Daoy (cell line): Measurements from ENCODE around the gene GALP. TPM values are rescaled to one million over a fixed set of nuclear protein-coding genes. Genes with fewer than 3 reads are reported as not detected.
A peak's percentile ranks its signal among the peaks of the same experiment; 100 is the strongest.
"Not testable (repeated sequence)": the region's sequence is repeated elsewhere in the genome, so short reads cannot be mapped to it uniquely, and the experiment has no call there.

Experiments
- DNase-seq: peaks from one replicate; pipeline ENCODE4 v3.0.0-alpha.2; 2015; ENCODE audit warnings: low read depth
- total RNA-seq: library from RNA; depleted of rRNA; stranded (reverse); fragments of >200 nt; shearing (Covaris generic); gene quantifications from 2 replicates; pipeline ENCODE4 v1.2.3, GENCODE V29; 2014; rRNA removed

GALP gene
- not detected in 2 replicates for total RNA-seq

- DNase-seq: not testable (repeated sequence)
Measured at GRCh38 chr19:56175861-56176307, at the start of gene GALP. Gene GALP, plus strand, starts transcription at chr19:56176008. Its CDS starts 1,101 bp downstream, at chr19:56177109.

- no peak for DNase-seq
Measured at GRCh38 chr19:56126983-56127780, 48.6 kb upstream of the GALP start.

- DNase-seq: no peak
Measured at GRCh38 chr19:56130006-56130405, 45.8 kb upstream of the GALP start.

- no peak for DNase-seq
Measured at GRCh38 chr19:56131651-56132050, 44.2 kb upstream of the GALP start.

- DNase-seq: peak; percentile 28
Measured at GRCh38 chr19:56132316-56132822, 43.4 kb upstream of the GALP start.

- DNase-seq: peak; percentile 35
Measured at GRCh38 chr19:56133858-56134653, 41.8 kb upstream of the GALP start.

GRCh38 chr19:56134654-56134921 lies 41.2 kb upstream of the GALP start:
- no peak for DNase-seq

GRCh38 chr19:56136362-56136761 lies 39.4 kb upstream of the GALP start:
- no peak for DNase-seq

- DNase-seq: no peak
Measured at GRCh38 chr19:56137405-56137804, 38.4 kb upstream of the GALP start.

- DNase-seq: no peak
Measured at GRCh38 chr19:56138069-56138468, 37.7 kb upstream of the GALP start.

- DNase-seq: no peak
Measured at GRCh38 chr19:56139847-56140582, 35.8 kb upstream of the GALP start.

GRCh38 chr19:56140583-56141416 lies 35.0 kb upstream of the GALP start, which contains the start of gene ZNF444:
Gene ZNF444, plus strand, starts transcription at chr19:56141287. Its CDS starts 5,625 bp downstream, at chr19:56146912.
- DNase-seq: peak; percentile 99

- no peak for DNase-seq
Measured at GRCh38 chr19:56141417-56141993, 34.3 kb upstream of the GALP start.

GRCh38 chr19:56142087-56142787 lies 33.6 kb upstream of the GALP start:
- no peak for DNase-seq

GRCh38 chr19:56142897-56143434 lies 32.8 kb upstream of the GALP start:
- no peak for DNase-seq

GRCh38 chr19:56144376-56144775 lies 31.4 kb upstream of the GALP start:
- DNase-seq: peak; percentile 19

- no peak for DNase-seq
Measured at GRCh38 chr19:56144831-56145230, 31.0 kb upstream of the GALP start.

GRCh38 chr19:56145698-56146097 lies 30.1 kb upstream of the GALP start:
- no peak for DNase-seq

- DNase-seq: no peak
Measured at GRCh38 chr19:56146904-56147303, 28.9 kb upstream of the GALP start.

GRCh38 chr19:56147307-56147706 lies 28.5 kb upstream of the GALP start:
- DNase-seq: no peak
